Panc1 (cell line): ENCODE measurements around the gene PLEKHA1. TPM values are rescaled to one million over a fixed set of nuclear protein-coding genes. Genes with fewer than 3 reads are reported as not detected.

Experiments used
- ATAC-seq: fragments of 200-7000 bp; cut with Tn5 transposase; 2 replicates; pipeline ENCODE4 v1.9.1; 2020; ENCODE audit warnings: mild to moderate bottlenecking, moderate library complexity
- BruUV-seq: library from RNA; stranded (reverse); fragments of 400-500 nt; replicated peaks from 2 replicates; lab custom pipeline; 2021; lab: Mats Ljungman, UMichigan
- CTCF ChIA-PET: fragments of 300-600 bp; sonication (Branson Sonifier 250); formaldehyde crosslinking; loops from one replicate; lab custom pipeline; 2022; ENCODE audit warnings: antibody characterized with exemption; lab: Charles Lee
- POLR2A ChIA-PET: fragments of 300-600 bp; sonication (Branson Sonifier 250); formaldehyde crosslinking; loops from one replicate; lab custom pipeline; 2022; ENCODE audit warnings: antibody characterized with exemption; lab: Charles Lee
- DNase-seq: peaks from one replicate; pipeline ENCODE4 v3.0.0-alpha.2; 2010; ENCODE audit warnings: low read depth, low spot score
- H3K27ac ChIP-seq: 2 replicates; pipeline ENCODE4 v1.5.1; 2011; ENCODE audit warnings: mild to moderate bottlenecking, low read length, inconsistent platforms
- H3K27me3 ChIP-seq: fragments of 200-500 bp; sonication (Bioruptor generic); 2 replicates; pipeline ENCODE4 v1.6.0; 2014; ENCODE audit warnings: low read length, inconsistent platforms; ENCODE audit not compliant: control insufficient read depth, insufficient read depth
- H3K36me3 ChIP-seq: fragments of 200-500 bp; sonication (Bioruptor generic); 2 replicates; pipeline ENCODE4 v1.5.1; 2014; ENCODE audit warnings: inconsistent platforms, mild to moderate bottlenecking, low read length, moderate library complexity; ENCODE audit not compliant: control insufficient read depth, insufficient read depth
- H3K4me1 ChIP-seq: 2 replicates; pipeline ENCODE4 v1.5.1; 2011; ENCODE audit warnings: inconsistent platforms, mild to moderate bottlenecking, low read length, moderate library complexity; ENCODE audit not compliant: control insufficient read depth, insufficient read depth
- H3K4me3 ChIP-seq, 2 experiments: 2 replicates each; pipeline ENCODE4 v1.5.1; 2011 to 2012; ENCODE audit warnings: low read depth in 2 of 2, low read length in 2 of 2, mild to moderate bottlenecking in 2 of 2, inconsistent platforms in 1 of 2, moderate library complexity in 1 of 2
- H3K9me3 ChIP-seq: fragments of 200-500 bp; sonication (Bioruptor generic); 2 replicates; pipeline ENCODE4 v1.5.1; 2014; ENCODE audit warnings: low read depth, mild to moderate bottlenecking, inconsistent platforms, low read length, moderate library complexity; ENCODE audit not compliant: control insufficient read depth, insufficient read depth
- CTCF ChIP-seq: fragments of 450-650 bp; IDR thresholded peaks from 2 replicates; pipeline ENCODE4 v1.5.1; 2017; ENCODE audit warnings: mild to moderate bottlenecking
- POLR2AphosphoS5 ChIP-seq: IDR thresholded peaks from 2 replicates; pipeline ENCODE4 v1.6.1; 2012; ENCODE audit warnings: mild to moderate bottlenecking, low read depth, low read length, moderate library complexity
- REST ChIP-seq, 2 experiments: IDR thresholded peaks; 2 replicates each; pipeline ENCODE4 v1.6.1; 2011 to 2012; ENCODE audit warnings: low read depth in 2 of 2, control low read depth in 1 of 2, low read length in 1 of 2, mild to moderate bottlenecking in 1 of 2, moderate library complexity in 1 of 2; ENCODE audit not compliant: insufficient read depth in 1 of 2
- SIN3A ChIP-seq: IDR thresholded peaks from 2 replicates; pipeline ENCODE4 v1.6.1; 2012; ENCODE audit warnings: low read depth, mild to moderate bottlenecking, low read length, moderate library complexity, borderline replicate concordance; ENCODE audit not compliant: insufficient read depth
- in situ Hi-C: cut with HindIII; loops from 2 replicates; pipeline ENCODE4 v1.10.0; 2016; ENCODE audit warnings: low sequenced_read_pairs, low pct_unique_long_range_greater_than_20kb
- intact Hi-C: fragments of 100-400 bp; cut with micrococcal nuclease; formaldehyde crosslinking; loops from one replicate; pipeline ENCODE4 v1.10.0; 2022; ENCODE audit not compliant: unreplicated experiment
- total RNA-seq: library from RNA; stranded (reverse); gene quantifications from one replicate; pipeline ENCODE4 v1.2.1, GENCODE V29; 2021; ENCODE audit not compliant: unreplicated experiment

Gene PLEKHA1
- total RNA-seq, 1 experiment from 2014 or later = 95.5 TPM

- Histone ChIP-seq H3K4me1 (no peaks in the 10 kb centered on the region), H3K36me3 (no peaks in the 10 kb centered on the region), H3K27ac (no peak overlapping the region), H3K4me3 (no peak overlapping the region), H3K9me3 (no peaks in the 10 kb centered on the region), H3K27me3 (no peaks in the 10 kb centered on the region)
- intact Hi-C loops (no loop called here), in situ Hi-C loops (no loop called here)
- no TSS peak for BruUV-seq
- no peak for DNase-seq
- ATAC-seq = no peak
- CTCF ChIA-PET = no interaction called here
- POLR2A ChIA-PET = no interaction called here
- TF ChIP-seq REST (IDR thresholded peaks at IDR 0.05; ENCODE audit: insufficient read depth in 1 of 2, low read depth in 2 of 2, low read length in 1 of 2) = no peak
Observed at GRCh38 chr10:122478971-122479370, 104.5 kb downstream of the PLEKHA1 start.

GRCh38 chr10:122480146-122480833 is 105.8 kb downstream of the PLEKHA1 start:
- H3K4me3 ChIP-seq = no peak overlapping the region
- no TSS peak for BruUV-seq
- ATAC-seq (no peak), DNase-seq (no peak)
- POLR2A ChIA-PET = no interaction called here
- in situ Hi-C loops = no loop called here
- intact Hi-C loops = no loop called here
- no peaks in the 10 kb centered on the region for H3K9me3 ChIP-seq
- CTCF ChIA-PET = no interaction called here
- no peaks in the 10 kb centered on the region for H3K27me3 ChIP-seq
- TF ChIP-seq REST (IDR thresholded peaks at IDR 0.05; ENCODE audit: insufficient read depth in 1 of 2, low read depth in 2 of 2, low read length in 1 of 2) = no peak
- no peak for TF ChIP-seq CTCF
- TF ChIP-seq POLR2AphosphoS5 = no peak
- TF ChIP-seq SIN3A = no peak
- no peaks in the 10 kb centered on the region for H3K4me1 ChIP-seq
- H3K27ac ChIP-seq = no peak overlapping the region
- no peaks in the 10 kb centered on the region for H3K36me3 ChIP-seq
